ENCODE data around the gene BRINP1. TPM values are rescaled to one million over a fixed set of nuclear protein-coding genes. Genes with fewer than 3 reads are reported as not detected.

BRINP1 gene
- total and polyA plus RNA-seq, 12 donors = 0.03 to 4.0 (median 0.30) TPM

DNA sequence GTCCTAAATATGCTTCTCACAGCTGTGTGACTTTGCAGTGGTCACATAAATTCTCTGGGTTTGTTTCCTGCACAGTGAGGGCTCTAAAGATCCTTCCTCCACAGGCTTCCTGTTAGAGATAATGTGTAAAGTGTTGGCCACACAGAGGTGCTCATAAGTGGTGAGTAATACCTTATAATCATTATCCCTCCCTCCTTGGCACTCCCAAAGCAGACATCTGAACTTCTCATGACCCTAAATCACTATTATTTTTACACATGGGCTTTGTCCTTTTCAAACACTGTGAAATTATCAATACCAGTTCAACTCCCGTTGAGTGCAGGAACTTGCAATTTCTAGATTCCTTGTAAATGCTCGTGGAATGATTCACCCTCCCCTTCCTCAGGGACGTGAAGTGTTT is 100.2 kb downstream of the BRINP1 start:
- H3K4me3 ChIP-seq = no peak overlapping the region
- no peaks in the 10 kb centered on the region for H3K27me3 ChIP-seq
- intact Hi-C loops (cut with DNase I) = no loop called here
- H3K27ac ChIP-seq = no peak overlapping the region
- H3K36me3 ChIP-seq = no peaks in the 10 kb centered on the region
- TF ChIP-seq, protein P1, sequence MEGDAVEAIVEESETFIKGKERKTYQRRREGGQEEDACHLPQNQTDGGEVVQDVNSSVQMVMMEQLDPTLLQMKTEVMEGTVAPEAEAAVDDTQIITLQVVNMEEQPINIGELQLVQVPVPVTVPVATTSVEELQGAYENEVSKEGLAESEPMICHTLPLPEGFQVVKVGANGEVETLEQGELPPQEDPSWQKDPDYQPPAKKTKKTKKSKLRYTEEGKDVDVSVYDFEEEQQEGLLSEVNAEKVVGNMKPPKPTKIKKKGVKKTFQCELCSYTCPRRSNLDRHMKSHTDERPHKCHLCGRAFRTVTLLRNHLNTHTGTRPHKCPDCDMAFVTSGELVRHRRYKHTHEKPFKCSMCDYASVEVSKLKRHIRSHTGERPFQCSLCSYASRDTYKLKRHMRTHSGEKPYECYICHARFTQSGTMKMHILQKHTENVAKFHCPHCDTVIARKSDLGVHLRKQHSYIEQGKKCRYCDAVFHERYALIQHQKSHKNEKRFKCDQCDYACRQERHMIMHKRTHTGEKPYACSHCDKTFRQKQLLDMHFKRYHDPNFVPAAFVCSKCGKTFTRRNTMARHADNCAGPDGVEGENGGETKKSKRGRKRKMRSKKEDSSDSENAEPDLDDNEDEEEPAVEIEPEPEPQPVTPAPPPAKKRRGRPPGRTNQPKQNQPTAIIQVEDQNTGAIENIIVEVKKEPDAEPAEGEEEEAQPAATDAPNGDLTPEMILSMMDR (IDR thresholded peaks at IDR 0.05) = no peak
- H3K4me1 ChIP-seq = peaks cover 0 to 18% (median 3%) of the 10 kb centered on the region in 9 donors
- WGBS, 2 donors = 16 to 27% methylated on average over 3 of the region's 3 CpGs
- no peaks in the 10 kb centered on the region for H3K9me3 ChIP-seq
- DNase-seq (no peak), ATAC-seq (no peak)

DNA sequence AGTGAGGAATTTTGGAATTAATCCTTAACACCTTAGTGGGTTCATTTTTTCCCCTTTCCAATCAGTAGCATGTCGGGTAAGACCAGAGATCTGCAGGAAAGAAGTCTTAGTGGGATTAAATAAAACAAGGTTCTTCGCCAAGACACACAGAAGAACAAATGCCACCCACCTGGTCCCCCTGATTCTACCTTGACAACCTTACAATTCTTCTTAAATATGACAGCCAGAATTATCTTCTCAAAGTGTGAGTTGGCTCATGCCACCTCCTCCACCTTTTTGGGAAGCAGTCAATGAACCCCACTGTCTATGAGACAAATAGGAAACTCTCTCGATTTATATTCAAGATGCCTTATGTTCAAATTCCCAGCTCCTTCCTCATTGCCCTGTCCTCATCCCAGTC is 105.1 kb downstream of the BRINP1 start:
- no peaks in the 10 kb centered on the region for H3K36me3 ChIP-seq
- TF ChIP-seq, protein P1 (IDR thresholded peaks at IDR 0.05) = no peak
- no peak overlapping the region for H3K27ac ChIP-seq
- DNase-seq = no peak
- H3K4me1 ChIP-seq = no peaks in the 10 kb centered on the region
- intact Hi-C loops (cut with DNase I) = no loop called here
- H3K4me3 ChIP-seq = no peak overlapping the region
- no peaks in the 10 kb centered on the region for H3K27me3 ChIP-seq
- 76 to 87% methylated on average over 3 of the region's 3 CpGs for WGBS, 2 donors
- ATAC-seq = no peak
- H3K9me3 ChIP-seq = no peaks in the 10 kb centered on the region

DNA sequence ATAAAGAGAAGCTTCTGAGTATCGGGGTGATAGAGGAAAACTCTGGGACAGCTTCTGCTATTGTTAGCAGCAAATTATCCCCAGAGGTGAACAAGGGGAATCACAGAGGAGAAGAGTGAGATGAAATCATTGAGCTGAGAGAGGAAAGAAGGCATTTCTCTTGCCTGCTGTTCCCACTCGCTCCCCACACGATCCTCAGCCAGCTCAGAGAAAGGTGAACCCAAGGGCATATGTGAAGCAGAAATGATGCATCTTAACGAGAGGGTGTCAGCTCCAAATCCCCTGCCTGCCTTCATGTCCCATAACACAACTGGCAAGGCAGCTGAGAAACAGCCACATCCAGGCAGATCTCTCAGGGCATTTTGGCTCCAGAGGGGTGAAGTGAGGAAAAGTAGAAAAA is 111.6 kb downstream of the BRINP1 start:
- no peaks in the 10 kb centered on the region for H3K9me3 ChIP-seq
- H3K36me3 ChIP-seq = no peaks in the 10 kb centered on the region
- WGBS, 2 donors = 47 to 49% methylated on average over 4 of the region's 4 CpGs
- ATAC-seq (no peak), DNase-seq (no peak)
- TF ChIP-seq, protein P1 (IDR thresholded peaks at IDR 0.05) = no peak
- no peaks in the 10 kb centered on the region for H3K4me1 ChIP-seq
- H3K27ac ChIP-seq = no peak overlapping the region
- no peak overlapping the region for H3K4me3 ChIP-seq
- H3K27me3 ChIP-seq = no peaks in the 10 kb centered on the region
- intact Hi-C loops (cut with DNase I) = loop anchor here in 1 of 10 donors (10.0 kb wide), 1 partner anchor 183 kb away; no protein-coding TSS in a partner anchor

DNA sequence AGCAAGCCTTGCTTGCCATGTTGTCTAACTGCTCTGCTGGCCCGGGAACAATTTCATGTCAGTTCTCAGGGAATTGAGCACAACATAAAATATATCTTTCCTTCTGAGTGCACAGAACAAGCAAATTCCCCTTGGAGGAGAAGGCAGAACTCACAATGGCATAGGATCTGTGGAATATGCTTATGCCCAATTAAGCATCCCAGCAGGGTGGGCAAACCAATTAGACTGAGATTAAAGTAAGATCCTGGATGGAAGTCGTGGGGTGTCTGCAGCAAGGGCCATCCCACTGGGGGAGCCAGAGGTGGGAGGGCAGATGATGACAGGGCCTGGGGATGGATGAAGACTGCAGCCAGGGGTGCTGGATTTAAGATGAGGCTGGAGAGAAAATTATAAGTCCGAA is 114.1 kb downstream of the BRINP1 start:
- Histone ChIP-seq H3K4me1 (no peaks in the 10 kb centered on the region), H3K27ac (no peak overlapping the region), H3K9me3 (no peaks in the 10 kb centered on the region), H3K36me3 (no peaks in the 10 kb centered on the region), H3K27me3 (no peaks in the 10 kb centered on the region), H3K4me3 (no peak overlapping the region)
- 54 to 66% methylated on average over 3 of the region's 3 CpGs for WGBS, 2 donors
- ATAC-seq = no peak
- intact Hi-C loops (cut with DNase I) = loop anchor here in 1 of 10 donors (10.0 kb wide), 1 partner anchor 180 kb away; no protein-coding TSS in a partner anchor
- TF ChIP-seq, protein P1 (IDR thresholded peaks at IDR 0.05) = no peak
- no peak for DNase-seq
